IPS-NIHi11 (cell line): ENCODE measurements around the gene NUDT10.
"Not testable (repeated sequence)": the region's sequence is repeated elsewhere in the genome, so short reads cannot be mapped to it uniquely, and the experiment has no call there.

Source experiments
- DNase-seq: peaks from one replicate; pipeline ENCODE4 v3.0.0; 2012; ENCODE audit warnings: mixed read lengths, low spot score

NUDT10 gene

DNA sequence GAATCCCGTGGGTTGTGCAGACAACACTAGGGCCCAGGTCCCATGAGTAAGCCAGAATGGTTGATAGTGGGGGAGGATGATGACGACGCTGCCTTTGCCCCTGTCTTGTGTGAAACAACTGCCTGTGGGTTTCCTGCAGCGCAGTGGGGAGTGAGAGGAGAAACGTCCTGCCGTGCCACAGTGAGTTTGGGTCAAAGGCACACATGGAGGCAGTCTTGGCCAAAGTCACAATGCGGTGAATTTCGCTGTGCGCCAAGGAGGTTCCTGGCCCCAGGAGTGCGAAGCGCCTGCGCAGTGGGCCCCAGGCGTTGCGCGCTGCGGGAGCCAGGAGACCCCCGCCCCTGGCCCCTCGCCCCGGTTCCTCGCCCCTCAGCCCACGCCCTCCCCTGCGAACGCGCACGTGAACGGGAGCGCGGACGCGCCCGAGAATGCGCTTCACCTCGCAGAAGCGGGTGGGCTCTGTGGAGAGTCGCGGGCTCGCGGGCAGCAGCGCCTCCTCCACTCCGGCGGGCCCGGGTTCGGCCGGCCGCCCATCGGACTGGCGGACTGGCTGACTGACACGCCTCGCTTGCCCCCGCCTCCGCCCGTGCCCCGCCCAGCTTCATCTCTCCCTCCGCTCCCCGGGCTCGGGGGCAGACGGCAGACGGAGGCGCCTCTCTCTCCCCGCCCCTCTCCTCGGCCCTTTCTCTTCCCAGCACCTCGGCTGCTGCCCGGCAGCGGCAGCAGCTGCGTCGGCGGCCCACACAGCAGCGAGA is at the start of gene NUDT10:
NUDT10 (plus strand) TSS at position 635 of the 755 bp plus-strand sequence. CDS start 144 bp downstream, outside the sequence.
- peak; percentile 64 for DNase-seq

DNA sequence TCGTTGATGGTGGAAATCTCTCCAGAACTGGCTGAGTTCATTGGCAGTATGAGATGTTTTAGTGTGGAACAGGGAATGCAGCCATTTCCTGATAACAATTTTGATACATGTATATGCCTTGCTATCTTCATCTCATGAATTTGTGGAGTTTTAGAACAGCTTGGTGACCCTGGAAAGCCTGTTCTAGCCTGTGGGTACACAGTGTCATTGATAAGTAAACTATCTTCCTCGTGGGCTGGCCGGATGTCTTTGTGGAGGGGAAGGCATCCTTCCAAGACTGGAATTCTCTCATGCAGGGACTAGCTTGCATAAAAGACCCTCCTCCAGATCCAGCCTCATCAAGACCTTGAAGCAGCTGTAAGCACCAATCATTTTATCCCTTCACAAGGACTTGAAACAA is 40.2 kb upstream of the NUDT10 start:
- DNase-seq = no peak

DNA sequence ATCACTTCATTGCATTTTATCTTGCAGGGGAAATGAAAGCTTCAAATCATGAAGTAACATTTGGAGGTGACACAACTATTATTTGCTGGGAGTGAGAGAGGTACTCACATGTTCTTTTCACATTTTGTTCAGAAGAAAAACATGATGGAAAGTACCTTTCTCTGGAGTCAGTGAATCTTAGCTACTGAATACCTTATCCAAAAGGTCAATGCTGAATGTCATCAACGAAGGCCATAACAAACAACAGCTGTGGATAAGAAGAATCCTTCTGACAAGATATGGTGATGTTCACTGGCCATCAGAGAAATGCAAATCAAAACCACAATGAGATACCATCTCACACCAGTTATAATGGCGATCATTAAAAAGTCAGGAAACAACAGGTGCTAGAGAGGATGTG is 36.5 kb upstream of the NUDT10 start:
- DNase-seq = no peak

DNA sequence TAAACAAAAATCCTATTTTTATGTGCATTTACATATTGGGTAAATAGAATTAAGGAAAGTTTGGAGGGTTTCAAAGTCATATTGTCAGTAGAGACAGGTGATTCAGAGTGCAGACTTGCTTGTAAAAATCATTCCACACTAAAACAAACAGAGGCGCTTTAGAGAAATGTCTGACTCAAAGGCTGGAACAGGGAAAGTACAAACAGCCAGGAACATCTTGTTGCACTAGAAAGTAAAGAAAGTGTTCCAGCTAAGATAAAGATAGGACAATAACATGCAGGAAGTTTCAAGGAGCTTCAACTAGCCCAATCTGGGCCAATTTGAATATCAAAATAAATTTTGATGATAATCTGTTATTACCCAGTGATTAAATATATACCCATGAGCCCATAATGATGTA is 16.4 kb upstream of the NUDT10 start:
- no peak for DNase-seq

DNA sequence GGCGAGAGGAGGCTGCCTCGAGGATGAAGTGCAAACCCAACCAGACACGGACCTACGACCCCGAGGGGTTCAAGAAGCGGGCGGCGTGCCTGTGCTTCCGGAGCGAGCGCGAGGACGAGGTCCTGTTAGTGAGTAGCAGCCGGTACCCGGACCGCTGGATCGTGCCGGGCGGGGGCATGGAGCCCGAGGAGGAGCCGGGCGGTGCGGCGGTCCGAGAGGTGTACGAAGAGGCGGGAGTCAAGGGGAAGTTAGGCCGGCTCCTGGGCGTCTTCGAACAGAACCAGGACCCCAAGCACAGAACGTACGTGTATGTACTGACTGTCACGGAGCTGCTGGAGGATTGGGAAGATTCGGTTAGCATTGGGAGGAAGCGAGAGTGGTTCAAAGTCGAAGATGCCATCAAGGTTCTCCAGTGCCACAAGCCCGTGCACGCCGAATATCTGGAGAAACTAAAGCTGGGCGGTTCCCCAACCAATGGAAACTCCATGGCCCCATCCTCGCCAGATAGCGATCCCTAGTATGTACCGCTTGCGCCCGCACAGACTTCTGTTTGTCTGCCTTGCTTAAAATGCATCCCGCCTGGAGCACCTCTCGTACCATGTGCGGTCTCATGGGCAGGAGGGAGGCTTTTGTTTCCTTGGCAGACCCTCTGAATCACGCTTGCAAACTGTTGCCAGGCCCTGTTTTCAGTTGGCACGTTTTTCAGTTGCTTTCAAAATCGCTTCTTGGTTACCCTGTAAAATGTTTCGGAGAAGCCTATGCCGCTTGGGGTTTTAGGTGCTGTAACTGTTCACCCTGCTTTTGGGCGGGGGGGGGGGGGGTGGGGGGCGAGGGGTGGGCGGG is 542 bp downstream of the NUDT10 start:
- not testable (repeated sequence) for DNase-seq

DNA sequence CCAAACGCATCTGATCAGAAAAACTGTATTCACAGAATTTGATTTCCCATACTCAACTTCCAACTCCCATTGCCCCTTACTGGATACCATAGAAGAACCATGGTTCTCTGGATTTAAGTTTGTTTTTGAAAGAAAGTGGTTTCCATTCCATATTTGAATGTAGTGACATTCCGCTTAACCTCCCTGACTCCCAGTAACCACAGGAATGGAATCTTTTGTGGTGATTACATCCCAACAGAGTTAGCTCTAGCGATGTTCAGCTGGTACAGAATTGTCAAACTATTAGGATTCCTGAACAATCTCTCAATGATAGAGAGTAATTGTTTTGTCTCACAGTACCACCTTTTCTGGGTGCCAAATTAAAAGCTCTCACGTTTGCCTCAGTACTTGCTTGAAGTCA is 1.7 kb downstream of the NUDT10 start:
- DNase-seq = no peak

DNA sequence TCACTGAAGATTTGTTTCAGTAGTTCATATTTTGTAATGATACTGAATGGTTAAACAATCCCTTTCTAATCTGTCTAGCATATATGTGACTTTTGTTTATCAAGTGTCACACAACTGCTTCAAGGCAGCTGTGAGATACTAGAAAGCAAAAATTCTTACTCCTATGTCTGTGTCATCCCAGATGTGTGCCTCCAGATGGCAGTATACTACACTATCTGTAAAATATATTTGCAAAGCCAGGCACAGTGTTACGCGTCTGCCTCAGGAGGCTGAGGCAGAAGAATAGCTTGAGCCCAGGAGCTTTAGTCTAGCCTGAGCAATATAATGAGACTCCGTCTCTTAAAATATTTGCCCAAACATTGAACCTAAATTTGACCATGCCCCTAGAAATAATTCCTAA is 4.0 kb downstream of the NUDT10 start:
- peak; percentile 19 for DNase-seq

DNA sequence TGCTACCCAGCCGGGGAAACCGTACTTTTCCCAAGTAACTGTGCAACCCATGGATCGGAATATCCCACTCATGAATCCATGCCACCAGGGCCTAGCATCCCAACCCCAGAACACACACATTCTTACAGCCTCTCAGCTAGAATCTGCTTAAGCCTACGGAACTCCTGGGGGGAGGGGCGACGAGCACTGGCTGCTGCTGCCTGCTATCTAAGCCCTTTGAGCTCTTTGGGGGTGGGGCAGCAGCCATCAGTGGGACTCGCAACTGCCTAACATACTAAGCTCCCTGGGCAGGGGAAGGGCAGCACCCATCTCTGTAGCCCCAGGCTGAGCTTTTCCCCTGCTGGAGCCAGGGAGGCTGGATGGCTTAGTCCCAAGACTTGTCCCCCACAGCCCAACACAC is 28.6 kb downstream of the NUDT10 start:
- no peak for DNase-seq

DNA sequence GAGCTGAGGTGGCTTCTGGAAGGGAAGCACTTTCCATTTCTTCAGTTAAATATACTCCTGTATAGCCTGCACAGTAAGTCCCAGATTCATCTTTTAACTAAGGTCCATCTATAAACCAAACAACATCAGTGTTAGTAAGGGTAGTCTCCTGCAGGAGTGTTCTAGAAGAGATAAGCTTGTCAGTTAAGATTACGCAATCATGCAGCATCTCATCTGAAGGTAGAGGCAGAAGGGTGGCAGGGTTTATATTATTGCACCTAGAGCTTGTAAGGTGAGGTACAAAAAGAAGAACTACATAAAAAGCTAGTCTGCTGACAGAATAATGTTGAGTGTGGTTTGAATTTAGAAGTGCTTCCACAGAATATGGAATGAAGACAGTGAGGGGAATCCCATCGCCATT is 44.0 kb downstream of the NUDT10 start:
- DNase-seq = no peak
